HG03025 (cell line): ENCODE measurements around the gene TP73.
A peak's percentile ranks its signal among the peaks of the same experiment; 100 is the strongest.

Experiments
- ATAC-seq: cut with Tn5 transposase; IDR thresholded peaks from one replicate; pipeline ENCODE4 v1.9.1; 2021; ENCODE audit warnings: mild to moderate bottlenecking, moderate library complexity; ENCODE audit not compliant: unreplicated experiment, low FRiP score

TP73 gene

GRCh38 chr1:3670823-3671265, 18.5 kb downstream of the TP73 start:
- no peak for ATAC-seq

- ATAC-seq: no peak
These were observed 19.3 kb downstream of the TP73 start for GRCh38 chr1:3671371-3672180.

DNA sequence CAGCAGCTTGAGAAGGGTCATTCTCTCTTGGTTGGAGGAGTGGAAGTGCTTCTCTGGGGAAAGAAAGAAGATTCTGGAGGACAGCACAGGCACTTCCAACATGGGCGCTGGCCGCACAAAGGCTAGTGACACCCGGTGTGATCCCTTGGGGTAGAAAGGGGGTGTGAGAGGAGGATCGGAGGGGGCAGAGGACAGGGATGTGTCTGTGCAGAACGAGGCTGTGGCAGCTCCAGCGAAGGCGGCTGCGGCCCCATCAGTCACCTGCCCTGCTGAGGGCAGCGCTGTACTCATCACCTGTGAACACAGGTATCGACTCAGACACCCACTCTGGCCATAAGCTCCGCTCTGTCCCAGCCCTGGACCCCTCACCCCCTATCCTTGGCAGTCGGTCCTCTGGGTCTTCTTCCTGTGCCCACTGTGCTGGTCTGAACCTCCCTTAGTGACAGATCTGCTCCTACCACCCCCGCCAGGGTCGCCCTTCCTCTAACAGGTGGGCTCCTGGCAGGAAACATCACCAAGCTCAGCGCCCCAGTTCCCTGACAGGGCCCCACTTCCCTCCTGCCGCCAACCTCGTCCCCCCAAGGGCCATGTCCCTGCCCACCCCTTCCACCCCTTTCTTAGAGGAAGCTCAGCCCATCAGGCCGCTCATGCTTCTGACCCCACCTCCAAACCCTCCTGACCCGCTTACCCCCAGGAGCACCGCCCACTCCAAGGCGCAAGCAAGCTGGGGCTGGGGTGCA, 20.1 kb downstream of the TP73 start:
- no peak for ATAC-seq

GRCh38 chr1:3672971-3673361, 20.6 kb downstream of the TP73 start:
- ATAC-seq: no peak

DNA sequence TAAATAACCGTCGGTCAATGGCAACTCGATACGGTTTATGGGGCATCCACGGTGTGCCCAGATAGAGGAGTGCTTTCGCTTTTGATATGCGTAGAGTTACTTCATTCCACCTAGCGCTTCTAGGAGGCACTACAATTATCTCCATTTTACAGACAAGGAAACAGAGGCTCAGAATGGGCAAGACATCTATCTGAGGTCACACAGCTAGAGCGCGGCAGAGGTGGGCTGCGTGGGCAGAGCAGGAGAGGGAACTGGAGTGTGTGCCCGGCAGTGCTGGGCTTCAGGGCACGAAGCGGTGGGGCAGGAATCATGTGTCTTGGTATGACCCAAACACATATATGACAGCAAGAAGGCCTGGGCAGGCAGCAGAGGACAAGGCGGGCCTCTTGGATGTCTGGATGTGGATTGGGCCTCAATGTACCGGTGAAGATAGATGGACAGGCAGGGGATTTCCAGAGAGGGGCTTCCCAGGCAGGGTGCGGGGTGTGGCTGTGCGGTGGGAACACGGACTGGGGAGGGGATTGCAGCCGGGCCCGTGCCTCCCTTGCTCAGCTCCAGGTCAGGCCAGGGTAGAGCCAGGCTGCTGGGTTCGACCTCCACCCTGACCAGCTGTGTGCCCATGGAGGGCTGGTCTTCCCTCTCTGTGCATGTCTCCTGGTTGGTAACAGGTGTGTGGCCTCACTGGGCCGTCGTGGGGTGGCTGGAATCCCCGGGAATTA, 21.2 kb downstream of the TP73 start:
- no peak for ATAC-seq

- ATAC-seq: no peak
These were observed 22.1 kb downstream of the TP73 start for GRCh38 chr1:3674100-3675094.

DNA sequence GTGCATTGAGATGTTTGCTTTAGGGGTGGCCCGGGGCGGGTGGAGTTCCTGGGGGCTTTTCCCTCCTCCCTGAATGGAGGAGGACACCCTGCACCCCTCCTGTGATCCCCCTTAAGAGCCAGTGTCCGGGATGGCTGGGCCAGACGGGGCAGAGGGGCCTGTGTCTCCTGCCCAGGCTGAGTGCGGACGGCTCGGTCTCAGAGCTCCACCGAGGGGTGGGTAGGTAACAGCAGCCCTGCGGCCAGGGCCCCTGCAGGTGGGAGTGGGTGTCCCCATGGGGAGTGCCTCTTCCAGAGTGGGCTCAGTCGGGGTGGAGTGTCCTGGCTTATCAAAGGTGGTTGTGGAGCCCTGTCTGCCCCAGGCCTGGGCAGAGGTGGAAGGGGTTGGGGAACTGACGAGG, 23.1 kb downstream of the TP73 start:
- no peak for ATAC-seq

GRCh38 chr1:3676581-3677470, 24.5 kb downstream of the TP73 start:
- peak; percentile 51 for ATAC-seq

GRCh38 chr1:3677484-3677883, 25.2 kb downstream of the TP73 start:
- ATAC-seq: no peak

- ATAC-seq: no peak
These were observed 26.2 kb downstream of the TP73 start for GRCh38 chr1:3678361-3679097.

- ATAC-seq: no peak
These were observed 26.8 kb downstream of the TP73 start for GRCh38 chr1:3679098-3679555.

- ATAC-seq: no peak
These were observed 27.6 kb downstream of the TP73 start for GRCh38 chr1:3679799-3680453.

- ATAC-seq: no peak
These were observed 28.3 kb downstream of the TP73 start for GRCh38 chr1:3680488-3681230.

- no peak for ATAC-seq
These were observed 29.0 kb downstream of the TP73 start for GRCh38 chr1:3681231-3681897.

DNA sequence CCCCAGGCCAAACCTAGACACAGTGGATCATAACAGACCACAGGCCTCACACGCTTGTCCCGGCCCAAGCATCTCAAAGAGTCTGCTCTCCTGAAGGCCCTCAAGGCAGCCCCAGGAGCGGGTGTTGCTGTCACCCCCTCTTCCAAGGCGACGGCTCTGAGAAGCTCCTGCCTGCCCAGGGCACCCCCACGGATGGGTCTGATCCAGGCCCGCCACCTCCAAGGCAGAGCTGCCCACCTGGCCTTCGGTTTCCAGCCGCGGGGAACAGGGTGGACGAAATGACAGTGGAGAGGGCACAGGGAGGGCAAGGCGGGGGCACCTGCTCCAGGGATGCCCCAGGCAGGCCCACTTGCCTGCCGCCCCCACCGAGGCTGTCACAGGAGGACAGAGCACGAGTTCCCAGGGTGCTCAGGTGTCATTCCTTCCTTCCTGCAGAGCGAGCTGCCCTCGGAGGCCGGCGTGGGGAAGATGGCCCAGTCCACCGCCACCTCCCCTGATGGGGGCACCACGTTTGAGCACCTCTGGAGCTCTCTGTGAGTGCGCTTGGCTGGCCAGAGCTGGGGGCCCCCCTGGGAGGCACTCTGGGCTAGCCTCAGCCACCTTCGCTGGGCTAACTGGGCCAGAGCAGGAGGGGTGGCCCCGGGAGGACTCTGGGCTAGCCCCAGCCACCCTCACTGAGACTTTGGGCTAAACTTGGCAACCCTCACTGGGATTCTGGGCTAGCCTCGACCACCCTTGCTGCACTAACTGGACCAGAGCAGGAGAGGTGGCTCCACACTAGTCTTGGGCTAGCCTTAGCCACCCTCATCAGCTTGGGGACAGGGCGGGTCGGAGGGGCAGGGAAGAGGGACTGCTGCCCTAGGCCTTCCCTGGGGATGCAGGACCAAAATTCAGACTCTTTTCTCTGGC, 29.8 kb downstream of the TP73 start:
- no peak for ATAC-seq

DNA sequence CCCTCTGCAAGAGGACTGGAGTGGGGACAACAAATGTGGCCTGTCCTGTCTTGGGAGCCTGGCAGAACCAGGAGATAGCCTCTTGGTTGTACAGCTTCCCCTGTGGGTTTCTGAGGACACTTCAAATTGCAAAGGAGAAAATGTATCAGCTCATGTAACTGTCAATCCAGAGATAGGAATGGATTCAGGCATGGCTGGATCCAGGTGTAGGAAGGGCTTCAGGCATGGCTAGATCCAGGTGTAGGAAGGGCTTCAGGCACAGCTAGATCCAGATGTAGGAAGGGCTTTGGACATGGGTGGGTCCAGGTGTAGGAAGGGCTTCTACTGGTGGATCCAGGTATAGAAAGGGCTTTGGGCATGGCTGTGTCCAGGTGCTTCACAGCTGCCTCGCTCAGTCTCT, 30.9 kb downstream of the TP73 start:
- ATAC-seq: no peak
